SK-N-SH (cell line): Measurements from ENCODE around the gene TMIGD2. TPM values are rescaled to one million over a fixed set of nuclear protein-coding genes. Genes with fewer than 3 reads are reported as not detected.

Experiments used
- CTCF ChIA-PET: fragments of 300-600, 350-600 bp; formaldehyde crosslinking; extraction: SDS; loops from one replicate; lab custom pipeline; 2021; lab: Yijun Ruan, JAX
- POLR2A ChIA-PET: fragments of 350-600 bp; sonication (Branson Sonifier 250); formaldehyde crosslinking; extraction: SDS; loops from one replicate; lab custom pipeline; 2020; ENCODE audit warnings: antibody characterized with exemption, inconsistent platforms; lab: Yijun Ruan, JAX
- DNase-seq: peaks from one replicate; pipeline ENCODE4 v3.0.0; 2012
- H2AFZ ChIP-seq: fragments of 200-600 bp; sonication (generic); 2 replicates; pipeline ENCODE4 v1.8.1; 2016; ENCODE audit warnings: antibody characterized with exemption, mild to moderate bottlenecking, low read depth
- H3F3A ChIP-seq: fragments of 200-600 bp; sonication (generic); replicated peaks from 2 replicates; pipeline ENCODE3; 2016; ENCODE audit warnings: antibody characterized with exemption, mild to moderate bottlenecking; ENCODE audit not compliant: insufficient read depth
- H3K27ac ChIP-seq, 2 experiments: fragments of 200-500 bp in 1 of 2; fragments of 200-600 bp in 1 of 2; sonication (Bioruptor generic) in 1 of 2; sonication (generic), shearing (Covaris generic) in 1 of 2; 2 replicates each; pipeline versions ENCODE4 v1.5.1 to v1.6.1; 2014 to 2016; ENCODE audit warnings: low read depth in 2 of 2, inconsistent platforms in 1 of 2, low read length in 1 of 2, mild to moderate bottlenecking in 1 of 2, mixed read lengths in 1 of 2
- H3K27me3 ChIP-seq: fragments of 200-600 bp; sonication (generic), shearing (Covaris generic); 2 replicates; pipeline ENCODE4 v1.6.1; 2016; ENCODE audit warnings: mixed run types; ENCODE audit not compliant: insufficient read depth
- H3K36me3 ChIP-seq, 2 experiments: fragments of 200-500 bp in 1 of 2; fragments of 200-600 bp in 1 of 2; sonication (Bioruptor generic) in 1 of 2; sonication (generic) in 1 of 2; replicated peaks in 1 of 2; 2 replicates each; pipeline versions ENCODE3 to v1.5.1; 2014 to 2016; ENCODE audit warnings: low read length in 1 of 2, mild to moderate bottlenecking in 1 of 2; ENCODE audit not compliant: insufficient read depth in 2 of 2, control insufficient read depth in 1 of 2
- H3K4me1 ChIP-seq, 2 experiments: fragments of 200-500 bp in 1 of 2; fragments of 200-600 bp in 1 of 2; sonication (Bioruptor generic) in 1 of 2; sonication (generic), shearing (Covaris generic) in 1 of 2; 2 replicates each; pipeline versions ENCODE4 v1.5.1 to v1.6.1; 2014 to 2016; ENCODE audit warnings: low read depth in 1 of 2, low read length in 1 of 2, mixed run types in 1 of 2; ENCODE audit not compliant: insufficient read depth in 2 of 2, control insufficient read depth in 1 of 2
- H3K4me2 ChIP-seq: fragments of 200-600 bp; sonication (generic), shearing (Covaris generic); 2 replicates; pipeline ENCODE4 v1.6.1; 2017; ENCODE audit warnings: mixed run types
- H3K4me3 ChIP-seq, 2 experiments: fragments of 200-500 bp in 1 of 2; fragments of 200-600 bp in 1 of 2; sonication (Bioruptor generic) in 1 of 2; sonication (generic), shearing (Covaris generic) in 1 of 2; 2 replicates each; pipeline versions ENCODE4 v1.5.1 to v1.8.1; 2014 to 2016; ENCODE audit warnings: low read depth in 2 of 2, inconsistent platforms in 1 of 2, low read length in 1 of 2, mild to moderate bottlenecking in 1 of 2, mixed read lengths in 1 of 2, moderate library complexity in 1 of 2
- H3K79me2 ChIP-seq: fragments of 200-600 bp; sonication (generic); 2 replicates; pipeline ENCODE4 v1.8.1; 2017; ENCODE audit warnings: mild to moderate bottlenecking; ENCODE audit not compliant: insufficient read depth
- H3K9ac ChIP-seq: fragments of 200-600 bp; sonication (generic); 2 replicates; pipeline ENCODE4 v1.6.1; 2017; ENCODE audit warnings: mixed run types
- H3K9me2 ChIP-seq: fragments of 200-600 bp; sonication (generic); 2 replicates; pipeline ENCODE4 v1.6.1; 2017; ENCODE audit warnings: mixed run types
- H3K9me3 ChIP-seq: fragments of 200-600 bp; sonication (generic); 2 replicates; pipeline ENCODE4 v1.6.1; 2017; ENCODE audit warnings: mixed run types, mild to moderate bottlenecking, moderate library complexity
- H4K20me1 ChIP-seq: fragments of 200-600 bp; sonication (generic); 2 replicates; pipeline ENCODE4 v1.6.1; 2017; ENCODE audit warnings: mild to moderate bottlenecking, mixed run types; ENCODE audit not compliant: insufficient read depth
- CHD2 ChIP-seq: fragments of 150-350 bp; IDR thresholded peaks from 2 replicates; pipeline ENCODE4 v1.6.1; 2018; ENCODE audit warnings: low read length; ENCODE audit not compliant: partially characterized antibody
- ELF1 ChIP-seq: IDR thresholded peaks from 2 replicates; pipeline ENCODE4 v1.4.0; 2012
- EP300 ChIP-seq, 2 experiments: IDR thresholded peaks; 2 replicates each; pipeline versions ENCODE4 v1.4.0 to v1.6.1; 2012; ENCODE audit warnings: borderline replicate concordance in 1 of 2, low read depth in 1 of 2, low read length in 1 of 2
- EZH2phosphoT487 ChIP-seq: fragments of 200-600 bp; sonication (generic); IDR thresholded peaks from 2 replicates; pipeline ENCODE4 v1.6.1; 2017; ENCODE audit warnings: low read depth, mixed run types, mild to moderate bottlenecking, antibody characterized with exemption, moderate library complexity, borderline replicate concordance
- FOSL2 ChIP-seq: IDR thresholded peaks from 2 replicates; pipeline ENCODE4 v1.4.0; 2012; ENCODE audit warnings: low read depth, mild to moderate bottlenecking, moderate library complexity, borderline replicate concordance
- GABPA ChIP-seq: IDR thresholded peaks from 2 replicates; pipeline ENCODE4 v1.4.0; 2012; ENCODE audit warnings: low read depth, mild to moderate bottlenecking
- GATA2 ChIP-seq: sonication (generic); formaldehyde crosslinking; IDR thresholded peaks from 2 replicates; pipeline ENCODE4 v1.5.0; 2020; ENCODE audit warnings: mild to moderate bottlenecking, missing genetic modification reagents
- MEF2A ChIP-seq: IDR thresholded peaks from 2 replicates; pipeline ENCODE4 v1.4.0; 2012; ENCODE audit warnings: low read depth, borderline replicate concordance
- PBX3 ChIP-seq: IDR thresholded peaks from 2 replicates; pipeline ENCODE4; 2012
- POLR2AphosphoS5 ChIP-seq: IDR thresholded peaks from 2 replicates; pipeline ENCODE4 v1.6.1; 2012; ENCODE audit warnings: low read depth, low read length
- REST ChIP-seq: IDR thresholded peaks from 2 replicates; pipeline ENCODE4 v1.6.1; 2012; ENCODE audit warnings: mild to moderate bottlenecking, low read depth, low read length, moderate library complexity
- RXRA ChIP-seq: IDR thresholded peaks from 2 replicates; pipeline ENCODE4 v1.4.0; 2012; ENCODE audit warnings: low read depth, mild to moderate bottlenecking, borderline replicate concordance
- SIN3A ChIP-seq: IDR thresholded peaks from 2 replicates; pipeline ENCODE4 v1.6.1; 2012; ENCODE audit warnings: low read depth, mild to moderate bottlenecking, low read length, moderate library complexity, borderline replicate concordance
- SMC3 ChIP-seq: IDR thresholded peaks from 2 replicates; pipeline ENCODE4 v1.6.1; 2012; ENCODE audit warnings: low read depth, low read length, improper control_type of control experiment
- TAF1 ChIP-seq: IDR thresholded peaks from 2 replicates; pipeline ENCODE4 v1.6.1; 2012; ENCODE audit warnings: low read depth, mild to moderate bottlenecking, low read length, moderate library complexity, borderline replicate concordance
- USF2 ChIP-seq: fragments of 150-350 bp; IDR thresholded peaks from 2 replicates; pipeline ENCODE4 v1.6.1; 2017; ENCODE audit warnings: antibody characterized with exemption, low read length, low read depth, borderline replicate concordance
- WGBS: methylation state at CpG from one replicate; pipeline ENCODE4 v1.1.6; 2017; ENCODE audit warnings: low lambda C conversion rate; 5-methylcytosine and 5-hydroxymethylcytosine counted together
- polyA plus RNA-seq, 3 experiments: library from polyadenylated mRNA; depleted of rRNA; stranded (reverse); fragments of >200 nt; gene quantifications; 2 replicates each; pipeline ENCODE4 v1.2.3, GENCODE V29; 2012

TMIGD2 gene
- polyA plus RNA-seq, 1 of the 3 experiments (the other 2 are of a cell fraction): not detected

GRCh38 chr19:4257025-4257424 is 45.2 kb downstream of the TMIGD2 start:
- 83% methylated on average over 6 of the region's 6 CpGs for WGBS
- Histone ChIP-seq H3K9me3 (0 out of 2 replicates have a peak, but pooled peaks cover 6% of the 10 kb centered on the region), H3K27me3 (no peaks in the 10 kb centered on the region), H3K9ac (no peak overlapping the region), H2AFZ (no peak overlapping the region), H3K9me2 (no peaks in the 10 kb centered on the region), H3K4me1 (no peaks in the 10 kb centered on the region), H4K20me1 (no peaks in the 10 kb centered on the region), H3K27ac (no peak overlapping the region), H3F3A (no peaks in the 10 kb centered on the region), H3K4me3 (no peak overlapping the region), H3K4me2 (no peak overlapping the region), H3K79me2 (no peaks in the 10 kb centered on the region), H3K36me3 (peaks cover 23 to 48% of the 10 kb centered on the region in 2 experiments)
- POLR2A ChIA-PET: interaction anchor here (1.1 kb wide), 1 partner anchor 9 kb away, joined by 3 read pairs; no protein-coding TSS in a partner anchor
- DNase-seq: no peak
- CTCF ChIA-PET: interaction anchor here (0.7 to 2.2 kb wide), 2 partner anchors 96 to 143 kb away, joined by 4 to 11 read pairs; partner anchors contain the start of gene SH3GL1
- TF ChIP-seq GATA2 (CRISPR knock-in tag): no peak
- TF ChIP-seq FOSL2: no peak
- TF ChIP-seq EZH2phosphoT487: no peak
- no peak for TF ChIP-seq SMC3
- no peak for TF ChIP-seq REST
- no peak for TF ChIP-seq ELF1

- Histone ChIP-seq H3K27ac (no peak overlapping the region), H3K79me2 (no peaks in the 10 kb centered on the region), H2AFZ (no peak overlapping the region), H3K4me3 (no peak overlapping the region), H3K9me3 (0 out of 2 replicates have a peak, but pooled peaks cover 6% of the 10 kb centered on the region), H3K36me3 (peaks cover 23 to 51% of the 10 kb centered on the region in 2 experiments), H3K4me2 (no peak overlapping the region), H4K20me1 (no peaks in the 10 kb centered on the region), H3F3A (no peaks in the 10 kb centered on the region), H3K9ac (no peak overlapping the region), H3K9me2 (no peaks in the 10 kb centered on the region), H3K4me1 (no peaks in the 10 kb centered on the region), H3K27me3 (no peaks in the 10 kb centered on the region)
- ChIA-PET POLR2A (interaction anchor here (1.1 kb wide), 1 partner anchor 8 kb away, joined by 3 read pairs; no protein-coding TSS in a partner anchor), CTCF (interaction anchor here (0.7 to 1.3 kb wide), 3 partner anchors 12 to 144 kb away, joined by 3 to 4 read pairs (median 4); partner anchors contain the start of gene SH3GL1)
- DNase-seq: no peak
- WGBS: 100% methylated on average over 1 of the region's 4 CpGs
- no peak for TF ChIP-seq GABPA
- TF ChIP-seq PBX3: no peak
- TF ChIP-seq MEF2A: no peak
- TF ChIP-seq EZH2phosphoT487: no peak
- no peak for TF ChIP-seq TAF1
- no peak for TF ChIP-seq POLR2AphosphoS5
- no peak for TF ChIP-seq RXRA
- TF ChIP-seq REST: no peak
- TF ChIP-seq SIN3A: no peak
- no peak for TF ChIP-seq USF2
- TF ChIP-seq CHD2: no peak
- TF ChIP-seq EP300 (IDR thresholded peaks at IDR 0.05; ENCODE audit: borderline replicate concordance in 1 of 2, low read depth in 1 of 2, low read length in 1 of 2): no peak
- TF ChIP-seq FOSL2: no peak
Observed at GRCh38 chr19:4256563-4256962, 45.6 kb downstream of the TMIGD2 start.
